ENCODE data around the gene ARHGEF19. TPM values are rescaled to one million over a fixed set of nuclear protein-coding genes. Genes with fewer than 3 reads are reported as not detected.
"Not testable (repeated sequence)": the region's sequence is repeated elsewhere in the genome, so short reads cannot be mapped to it uniquely, and the experiment has no call there.

ARHGEF19 gene
- total and polyA plus RNA-seq, 11 donors, result 0.97 to 3.8 (median 2.3) TPM

DNA sequence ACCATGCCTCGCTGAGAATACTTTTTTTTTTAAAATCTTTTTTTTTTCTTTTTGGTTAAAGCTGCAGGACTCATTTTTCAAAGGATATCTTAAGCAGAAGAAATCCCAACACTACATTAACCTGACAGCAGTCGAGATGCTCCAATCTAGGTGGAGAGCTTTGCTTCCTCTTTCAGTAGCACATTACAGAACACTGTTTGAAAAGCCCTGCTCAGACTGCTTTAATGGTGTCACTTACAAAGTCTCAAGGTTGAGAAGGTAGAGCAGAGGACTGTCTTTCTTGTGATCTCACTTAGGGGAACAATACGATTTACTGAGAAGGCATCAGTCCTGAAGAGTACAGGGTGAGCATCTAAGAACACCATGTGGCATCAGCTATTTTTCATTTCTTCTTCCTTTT, 45.5 kb upstream of the ARHGEF19 start:
- TF ChIP-seq, protein P1, sequence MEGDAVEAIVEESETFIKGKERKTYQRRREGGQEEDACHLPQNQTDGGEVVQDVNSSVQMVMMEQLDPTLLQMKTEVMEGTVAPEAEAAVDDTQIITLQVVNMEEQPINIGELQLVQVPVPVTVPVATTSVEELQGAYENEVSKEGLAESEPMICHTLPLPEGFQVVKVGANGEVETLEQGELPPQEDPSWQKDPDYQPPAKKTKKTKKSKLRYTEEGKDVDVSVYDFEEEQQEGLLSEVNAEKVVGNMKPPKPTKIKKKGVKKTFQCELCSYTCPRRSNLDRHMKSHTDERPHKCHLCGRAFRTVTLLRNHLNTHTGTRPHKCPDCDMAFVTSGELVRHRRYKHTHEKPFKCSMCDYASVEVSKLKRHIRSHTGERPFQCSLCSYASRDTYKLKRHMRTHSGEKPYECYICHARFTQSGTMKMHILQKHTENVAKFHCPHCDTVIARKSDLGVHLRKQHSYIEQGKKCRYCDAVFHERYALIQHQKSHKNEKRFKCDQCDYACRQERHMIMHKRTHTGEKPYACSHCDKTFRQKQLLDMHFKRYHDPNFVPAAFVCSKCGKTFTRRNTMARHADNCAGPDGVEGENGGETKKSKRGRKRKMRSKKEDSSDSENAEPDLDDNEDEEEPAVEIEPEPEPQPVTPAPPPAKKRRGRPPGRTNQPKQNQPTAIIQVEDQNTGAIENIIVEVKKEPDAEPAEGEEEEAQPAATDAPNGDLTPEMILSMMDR (IDR thresholded peaks at IDR 0.05), result no peak
- no peak for TF ChIP-seq POLR2A (IDR thresholded peaks at IDR 0.05)
- intact Hi-C loops (cut with DNase I), result no loop called here
- 93 to 97% (median 94%) methylated on average over 3 of the region's 3 CpGs for WGBS, 4 donors

DNA sequence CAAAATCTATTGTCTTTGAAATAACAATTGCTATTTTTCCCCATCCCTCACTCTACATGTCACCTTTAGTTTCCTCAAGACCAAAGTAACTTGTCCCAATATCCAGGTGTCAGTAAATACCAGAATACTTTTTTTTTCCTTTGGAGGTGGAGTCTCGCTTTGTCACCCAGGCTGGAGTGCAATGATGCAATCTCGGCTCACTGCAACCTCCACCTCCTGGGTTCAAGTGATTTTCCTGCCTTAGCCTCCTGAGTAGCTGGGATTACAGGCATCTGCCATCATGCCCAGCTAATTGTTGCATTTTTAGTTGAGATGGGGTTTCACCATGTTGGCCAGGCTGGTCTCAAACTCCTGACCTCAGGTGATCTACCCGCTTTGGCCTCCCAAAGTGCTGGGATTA, 45.1 kb upstream of the ARHGEF19 start:
- intact Hi-C loops (cut with DNase I); H3K9me3 ChIP-seq; DNase-seq; H3K27ac ChIP-seq; H3K27me3 ChIP-seq; H3K4me3 ChIP-seq; ATAC-seq: not testable (repeated sequence)
- Histone ChIP-seq H3K36me3 (peaks cover 0 to 47% (median 33%) of the 10 kb centered on the region in 9 donors), H3K4me1 (peaks cover 0 to 33% (median 15%) of the 10 kb centered on the region in 12 donors)
- 94 to 98% (median 96%) methylated on average over 3 of the region's 3 CpGs for WGBS, 4 donors

More for the DNA sequence above, 45.5 kb upstream of the ARHGEF19 start:
- no peaks in the 10 kb centered on the region for H3K9me3 ChIP-seq
- no peak for ATAC-seq
- no peak overlapping the region for H3K27ac ChIP-seq
- peaks cover 0 to 33% (median 15%) of the 10 kb centered on the region in 12 donors for H3K4me1 ChIP-seq
- no peaks in the 10 kb centered on the region for H3K27me3 ChIP-seq
- no peak overlapping the region for H3K4me3 ChIP-seq
- DNase-seq, result no peak
- peaks cover 0 to 43% (median 28%) of the 10 kb centered on the region in 9 donors for H3K36me3 ChIP-seq

DNA sequence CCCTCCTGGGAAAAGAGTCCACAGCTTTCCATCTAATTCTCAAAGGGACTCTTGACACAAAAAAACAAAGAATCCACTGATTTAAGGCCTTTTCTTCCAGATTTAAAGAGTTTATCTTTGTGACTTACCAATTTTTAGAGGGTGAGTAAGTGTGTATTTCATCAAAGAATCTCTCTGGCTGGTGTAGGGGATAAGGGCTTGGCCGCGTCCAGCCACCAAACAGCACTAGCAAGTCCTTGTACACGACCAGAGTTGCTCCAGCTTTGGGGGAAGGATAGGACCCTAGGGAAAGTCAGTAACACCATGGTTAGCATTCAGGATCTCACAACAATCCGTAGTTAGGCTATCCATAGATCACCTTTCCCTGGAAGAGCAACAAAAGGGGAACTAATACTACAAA, 44.0 kb upstream of the ARHGEF19 start:
- Histone ChIP-seq H3K9me3 (no peaks in the 10 kb centered on the region), H3K4me3 (no peak overlapping the region), H3K27me3 (no peaks in the 10 kb centered on the region), H3K27ac (no peak overlapping the region), H3K36me3 (peaks cover 0 to 57% (median 43%) of the 10 kb centered on the region in 9 donors), H3K4me1 (peaks cover 0 to 35% (median 16%) of the 10 kb centered on the region in 12 donors)
- intact Hi-C loops (cut with DNase I), result no loop called here
- DNase-seq (no peak), ATAC-seq (no peak)
- no peak for TF ChIP-seq POLR2A (IDR thresholded peaks at IDR 0.05)
- TF ChIP-seq, protein P1 (IDR thresholded peaks at IDR 0.05), result no peak
- WGBS, 4 donors, result 67 to 85% (median 79%) methylated on average over 4 of the region's 4 CpGs

DNA sequence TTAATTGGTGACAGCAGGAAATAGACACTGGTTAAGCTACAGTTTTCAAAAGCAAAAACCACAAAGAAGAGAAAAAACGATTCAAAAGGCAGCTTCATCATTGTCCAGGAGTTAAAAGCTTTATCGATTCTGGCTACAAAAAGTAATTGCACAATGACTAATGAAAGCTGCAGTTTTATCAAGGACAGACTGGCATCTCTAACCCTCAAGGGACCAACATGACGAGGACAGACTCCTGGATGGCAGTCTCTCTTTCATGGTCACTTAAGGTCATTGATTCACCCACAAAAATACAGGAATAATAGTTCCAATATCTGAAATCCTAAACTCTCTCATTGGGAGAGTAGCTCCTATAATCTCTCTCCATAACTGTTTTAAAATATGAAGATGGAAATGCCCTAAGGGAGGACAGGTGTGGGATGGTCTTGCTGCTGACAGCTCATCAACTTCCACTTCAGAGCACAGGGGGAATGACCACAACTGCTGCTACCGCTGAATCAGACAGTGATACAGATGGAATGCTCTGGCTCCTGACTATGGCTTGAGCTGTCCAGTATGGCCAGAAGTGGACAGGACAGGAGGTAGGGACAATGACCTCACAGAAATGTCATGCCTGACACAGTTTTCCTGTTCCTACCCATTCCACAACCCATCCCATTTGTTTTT, 41.9 kb upstream of the ARHGEF19 start:
- ATAC-seq (peak; percentile 39 to 68 (median 50)), DNase-seq (no peak)
- TF ChIP-seq, protein P1 (IDR thresholded peaks at IDR 0.05), result no peak
- TF ChIP-seq POLR2A (IDR thresholded peaks at IDR 0.05), result no peak
- no peaks in the 10 kb centered on the region for H3K9me3 ChIP-seq
- intact Hi-C loops (cut with DNase I), result no loop called here
- peaks cover 0 to 63% (median 56%) of the 10 kb centered on the region in 9 donors for H3K36me3 ChIP-seq
- H3K4me1 ChIP-seq, result peaks cover 5 to 47% (median 27%) of the 10 kb centered on the region in 12 donors
- H3K27ac ChIP-seq, result peak overlapping the region in 8 of 12 donors; percentile 1 to 52 (median 19)
- H3K27me3 ChIP-seq, result no peaks in the 10 kb centered on the region
- 30 to 52% (median 43%) methylated on average over 4 of the region's 4 CpGs for WGBS, 4 donors
- no peak overlapping the region for H3K4me3 ChIP-seq

All from heart left ventricle (tissue), 16 donors.